ENCODE measurements around the gene HABP2. TPM values are rescaled to one million over a fixed set of nuclear protein-coding genes. Genes with fewer than 3 reads are reported as not detected.

Gene HABP2
- total RNA-seq, 1 experiment from 2014 or later, result not detected

DNA sequence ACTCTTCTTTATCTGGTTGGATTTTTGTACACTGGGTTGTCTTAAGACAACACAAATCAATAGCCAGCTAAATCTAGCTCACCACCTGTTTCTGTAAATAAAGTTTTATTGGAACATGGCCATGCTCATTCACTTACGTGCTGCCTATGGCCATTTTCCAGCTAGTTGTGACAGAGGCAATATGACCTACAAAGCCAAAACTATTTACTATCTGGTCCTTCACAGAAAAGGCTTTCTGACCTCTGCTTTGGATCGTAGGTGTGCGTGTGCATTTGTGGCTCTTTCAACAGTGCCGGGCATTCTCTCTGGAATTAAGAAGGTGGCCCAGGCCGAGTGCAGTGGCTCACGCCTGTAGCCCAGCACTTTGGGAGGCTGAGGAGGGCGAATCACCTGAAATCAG lies 65.5 kb downstream of the HABP2 start:
- no peak overlapping the region for H3K4ac ChIP-seq (ENCODE audit: low read depth, low read length)
- H3K18ac ChIP-seq (ENCODE audit: insufficient read length, low read depth, low read length), result no peak overlapping the region
- no peaks in the 10 kb centered on the region for H3K9me3 Mint-ChIP-seq
- no peak overlapping the region for H2BK15ac ChIP-seq (ENCODE audit: low read depth, low read length)
- no peaks in the 10 kb centered on the region for H4K20me1 ChIP-seq (ENCODE audit: control insufficient read depth, insufficient read depth, insufficient read length)
- no peaks in the 10 kb centered on the region for H3K23me2 ChIP-seq (ENCODE audit: insufficient read length, low read depth, low read length, poor library complexity, severe bottlenecking)
- H3T11ph ChIP-seq (ENCODE audit: low read length), result no peak overlapping the region
- H3K27me3 ChIP-seq (ENCODE audit: insufficient read depth, low read length), result no peaks in the 10 kb centered on the region; the same call in 1 of the 2 replicates
- peaks cover 64 to 66% of the 10 kb centered on the region in 2 experiments for H3K4me1 Mint-ChIP-seq
- H3K36me3 Mint-ChIP-seq (ENCODE audit: insufficient read depth in 1 of 3, low read depth in 3 of 3), result no peaks in the 10 kb centered on the region; a peak in 1 of 7 replicates
- no peak overlapping the region for H3K4me2 ChIP-seq (ENCODE audit: insufficient read depth, insufficient read length, low read length)
- H3K27ac Mint-ChIP-seq, result no peak overlapping the region
- H4K5ac ChIP-seq (ENCODE audit: insufficient read length, low read depth, low read length), result no peak overlapping the region
- no peak overlapping the region for H2BK120ac ChIP-seq (ENCODE audit: low read depth, low read length, poor library complexity, severe bottlenecking)
- H2BK5ac ChIP-seq (ENCODE audit: insufficient read length, low read length), result no peak overlapping the region
- H2BK20ac ChIP-seq (ENCODE audit: low read depth, low read length, poor library complexity, severe bottlenecking), result no peak overlapping the region
- no peak overlapping the region for H3K23ac ChIP-seq (ENCODE audit: insufficient read length, low read depth, low read length)
- H2AFZ ChIP-seq (ENCODE audit: low read length), result no peak overlapping the region
- no peak overlapping the region for H3K56ac ChIP-seq (ENCODE audit: insufficient read length, low read depth, low read length)
- H3K27me3 Mint-ChIP-seq (ENCODE audit: low read depth), result peaks cover 60% of the 10 kb centered on the region
- H3K9me3 ChIP-seq (ENCODE audit: control insufficient read depth, low read depth, low read length), result no peaks in the 10 kb centered on the region
- H2AK5ac ChIP-seq (ENCODE audit: insufficient read length, low read length), result no peak overlapping the region
- no peak overlapping the region for H3K9ac ChIP-seq (ENCODE audit: extremely low read depth, insufficient read length, low read length)
- TF ChIP-seq, protein P1, sequence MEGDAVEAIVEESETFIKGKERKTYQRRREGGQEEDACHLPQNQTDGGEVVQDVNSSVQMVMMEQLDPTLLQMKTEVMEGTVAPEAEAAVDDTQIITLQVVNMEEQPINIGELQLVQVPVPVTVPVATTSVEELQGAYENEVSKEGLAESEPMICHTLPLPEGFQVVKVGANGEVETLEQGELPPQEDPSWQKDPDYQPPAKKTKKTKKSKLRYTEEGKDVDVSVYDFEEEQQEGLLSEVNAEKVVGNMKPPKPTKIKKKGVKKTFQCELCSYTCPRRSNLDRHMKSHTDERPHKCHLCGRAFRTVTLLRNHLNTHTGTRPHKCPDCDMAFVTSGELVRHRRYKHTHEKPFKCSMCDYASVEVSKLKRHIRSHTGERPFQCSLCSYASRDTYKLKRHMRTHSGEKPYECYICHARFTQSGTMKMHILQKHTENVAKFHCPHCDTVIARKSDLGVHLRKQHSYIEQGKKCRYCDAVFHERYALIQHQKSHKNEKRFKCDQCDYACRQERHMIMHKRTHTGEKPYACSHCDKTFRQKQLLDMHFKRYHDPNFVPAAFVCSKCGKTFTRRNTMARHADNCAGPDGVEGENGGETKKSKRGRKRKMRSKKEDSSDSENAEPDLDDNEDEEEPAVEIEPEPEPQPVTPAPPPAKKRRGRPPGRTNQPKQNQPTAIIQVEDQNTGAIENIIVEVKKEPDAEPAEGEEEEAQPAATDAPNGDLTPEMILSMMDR (conservative IDR thresholded peaks at IDR 0.05), result no peak
- no peak overlapping the region for H3K14ac ChIP-seq (ENCODE audit: insufficient read depth, low read length)
- H4K8ac ChIP-seq (replicated peaks; ENCODE audit: insufficient read length, low read depth, low read length), result no peak overlapping the region
- H3K79me1 ChIP-seq (ENCODE audit: insufficient read depth, low read depth, low read length, poor library complexity, severe bottlenecking), result no peaks in the 10 kb centered on the region
- DNase-seq, result no peak
- no peak overlapping the region for H3K27ac ChIP-seq (ENCODE audit: insufficient read length, low read depth, low read length)
- H4K91ac ChIP-seq (ENCODE audit: insufficient read length, low read depth, low read length), result no peak overlapping the region
- no peak overlapping the region for H3K4me3 Mint-ChIP-seq
- no CpG with 5 or more reads among the region's 7 CpGs for WGBS (ENCODE audit: extremely low coverage, insufficient read length, low lambda C conversion rate)
- H2BK12ac ChIP-seq (ENCODE audit: insufficient read length, low read depth, low read length), result no peak overlapping the region
- peaks cover 10% of the 10 kb centered on the region for H3K4me1 ChIP-seq (ENCODE audit: insufficient read depth, low read length)
- H3K79me2 ChIP-seq (ENCODE audit: insufficient read depth, low read length), result no peaks in the 10 kb centered on the region
